GM18499 (cell line): Measurements from ENCODE around the gene TM9SF1.

ENCODE experiments used
- ATAC-seq: cut with Tn5 transposase; IDR thresholded peaks from one replicate; pipeline ENCODE4 v1.9.1; 2021; ENCODE audit warnings: moderate number of reproducible peaks; ENCODE audit not compliant: insufficient read depth, unreplicated experiment

Gene TM9SF1

DNA sequence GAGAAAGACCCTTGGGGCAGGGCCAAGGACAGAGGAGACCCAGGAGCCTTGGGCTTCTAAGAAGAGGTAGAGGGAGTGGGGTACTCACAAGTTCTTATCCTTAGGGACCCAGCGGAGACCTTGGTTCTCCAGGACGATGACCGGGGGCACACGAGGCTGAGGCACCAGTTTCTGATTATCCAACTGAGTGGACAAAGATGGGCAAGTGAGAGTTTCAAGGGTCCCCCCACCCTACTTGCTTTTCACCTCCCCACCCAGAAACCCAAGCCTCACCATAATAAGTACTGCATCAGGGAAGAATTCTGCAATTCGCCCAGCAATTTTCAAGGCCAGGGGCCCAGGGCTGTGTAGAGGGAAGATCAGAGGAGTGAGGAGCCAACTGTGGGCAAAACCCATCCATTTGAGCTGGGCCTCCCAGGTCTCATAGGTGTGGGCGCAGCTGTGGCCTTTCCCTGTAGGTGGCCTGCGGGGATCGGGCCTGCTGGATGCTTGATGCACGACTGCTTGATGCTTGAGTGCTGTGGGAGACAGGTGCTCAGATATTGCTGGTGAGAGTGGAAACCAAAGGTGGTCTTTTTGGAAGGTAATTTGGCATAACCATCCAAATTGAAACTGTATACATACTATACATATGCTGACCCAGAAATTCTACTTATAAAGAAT is 55.8 kb downstream of the TM9SF1 start:
- ATAC-seq: no peak
